HG03354 (cell line): ENCODE data around the gene MPV17L2.

Experiments used
- ATAC-seq: cut with Tn5 transposase; IDR thresholded peaks from one replicate; pipeline ENCODE4 v1.9.1; 2021; ENCODE audit warnings: mild to moderate bottlenecking; ENCODE audit not compliant: unreplicated experiment, poor library complexity, severe bottlenecking

The MPV17L2 gene

DNA sequence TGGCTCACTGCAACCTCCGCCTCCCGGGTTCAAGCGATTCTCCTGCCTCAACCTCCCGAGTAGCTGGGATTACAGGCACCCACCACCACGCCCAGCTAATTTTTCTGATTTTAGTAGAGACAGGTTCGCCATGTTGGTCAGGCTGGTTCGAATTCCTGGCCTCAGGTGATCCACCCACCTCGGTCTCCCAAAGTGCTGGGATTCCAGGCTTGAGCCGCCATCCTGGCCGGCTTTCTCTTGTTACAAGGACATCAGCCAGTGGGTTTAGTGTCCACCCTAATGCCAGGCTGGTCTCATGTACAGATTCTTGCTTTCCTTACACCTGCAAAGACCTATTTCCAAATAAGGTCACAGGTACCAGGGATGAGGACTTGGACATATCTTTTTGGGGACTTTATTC, 33.2 kb upstream of the MPV17L2 start:
- no peak for ATAC-seq

GRCh38 chr19:18160493-18160970, 32.5 kb upstream of the MPV17L2 start:
- ATAC-seq = no peak

DNA sequence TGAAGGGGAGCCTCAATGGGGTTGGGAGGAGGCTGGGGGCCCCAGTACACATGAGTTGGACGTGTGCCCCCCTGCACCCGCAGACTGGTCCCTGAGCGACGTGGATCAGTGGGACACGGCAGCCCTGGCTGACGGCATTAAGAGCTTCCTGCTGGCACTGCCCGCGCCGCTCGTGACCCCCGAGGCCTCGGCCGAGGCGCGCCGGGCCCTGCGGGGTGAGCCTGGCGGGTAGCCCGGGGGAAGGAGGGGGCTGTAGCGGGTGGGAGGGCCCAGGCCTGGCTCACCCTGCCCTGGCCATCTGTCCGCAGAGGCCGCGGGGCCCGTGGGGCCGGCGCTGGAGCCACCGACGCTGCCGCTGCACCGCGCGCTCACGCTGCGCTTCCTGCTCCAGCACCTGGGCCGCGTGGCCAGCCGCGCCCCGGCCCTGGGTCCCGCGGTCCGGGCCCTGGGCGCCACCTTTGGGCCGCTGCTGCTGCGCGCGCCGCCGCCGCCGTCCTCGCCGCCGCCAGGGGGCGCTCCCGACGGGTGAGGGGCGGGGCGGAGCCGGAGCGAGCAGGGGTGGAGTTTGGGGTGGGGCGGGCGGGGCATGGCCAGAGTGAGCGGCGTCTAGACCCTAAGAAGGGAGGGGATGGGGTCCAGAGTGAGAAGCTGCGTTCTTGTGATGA, 31.9 kb upstream of the MPV17L2 start:
- peak; percentile 84 for ATAC-seq

- peak; percentile 20 for ATAC-seq
Observed at GRCh38 chr19:18161636-18162002, 31.4 kb upstream of the MPV17L2 start.

GRCh38 chr19:18164072-18164471, 28.9 kb upstream of the MPV17L2 start:
- ATAC-seq = no peak

DNA sequence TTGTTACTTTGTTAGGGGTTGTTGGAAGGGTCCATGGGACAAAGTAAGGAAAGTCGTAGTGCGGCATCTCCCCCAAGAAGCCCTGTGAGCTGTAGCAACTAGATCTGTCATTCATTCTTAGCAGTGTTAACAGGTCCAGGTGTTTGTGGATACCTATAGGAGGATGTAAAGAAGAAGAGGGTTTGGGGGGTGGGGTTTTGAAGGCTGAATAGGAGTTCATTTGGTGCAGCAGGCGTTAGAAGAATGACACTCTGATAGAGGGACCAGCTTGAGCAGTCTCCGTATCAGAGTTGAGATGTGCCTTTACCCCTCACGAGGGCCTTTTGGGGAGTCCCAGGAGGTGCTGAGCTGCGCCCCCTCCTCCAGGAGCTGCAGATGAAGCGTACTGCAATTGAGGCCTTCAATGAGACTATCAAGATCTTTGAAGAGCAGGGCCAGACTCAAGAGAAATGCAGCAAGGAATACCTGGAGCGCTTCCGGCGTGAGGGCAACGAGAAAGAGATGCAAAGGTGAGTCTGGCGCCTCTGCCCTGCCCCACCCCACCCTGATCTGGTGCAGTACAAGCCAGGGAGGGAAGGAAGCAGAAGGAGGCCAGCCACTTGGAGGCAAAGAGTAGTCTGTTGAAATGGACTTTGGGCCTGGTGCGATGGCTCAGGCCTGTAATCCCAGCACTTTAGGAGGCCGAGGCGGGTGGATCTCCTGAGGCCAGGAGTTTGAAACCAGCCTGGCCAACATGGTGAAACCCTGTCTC, 27.0 kb upstream of the MPV17L2 start:
- no peak for ATAC-seq

GRCh38 chr19:18167011-18167410, 26.0 kb upstream of the MPV17L2 start:
- ATAC-seq = no peak

DNA sequence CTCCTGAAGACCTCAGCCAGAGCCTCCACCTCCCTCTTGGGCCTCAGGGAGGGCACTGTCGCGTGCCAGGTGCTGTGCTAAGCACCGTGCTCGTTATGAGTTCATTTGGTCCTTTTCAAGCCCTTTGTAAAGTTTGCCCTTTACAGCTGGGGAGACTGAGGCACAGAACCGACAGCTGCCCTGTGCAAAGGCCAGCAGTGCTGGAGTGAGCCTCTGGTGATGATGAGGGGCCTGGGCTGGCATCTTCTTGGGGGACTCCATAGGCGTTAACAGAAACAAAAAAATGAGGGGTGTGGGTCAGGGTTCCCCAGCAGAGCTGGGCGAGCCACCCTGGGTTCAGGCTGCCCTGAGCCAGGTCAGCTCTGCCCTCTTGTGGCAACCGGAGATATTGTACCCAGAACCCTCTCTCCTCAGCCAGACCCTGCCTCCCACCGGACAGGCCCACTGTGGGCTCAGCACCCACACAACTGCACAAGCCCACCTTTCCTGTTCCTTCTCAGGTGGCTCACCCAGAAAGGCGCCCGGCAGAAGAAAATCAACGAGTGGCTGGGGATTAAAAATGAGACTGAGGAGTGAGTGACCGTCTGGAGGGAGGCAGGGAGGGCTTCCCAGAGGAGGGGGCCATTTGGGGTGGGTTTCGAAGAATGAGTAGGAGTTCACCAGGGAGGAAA, 24.9 kb upstream of the MPV17L2 start:
- peak; percentile 45 for ATAC-seq

GRCh38 chr19:18168673-18169381, 24.2 kb upstream of the MPV17L2 start:
- no peak for ATAC-seq

DNA sequence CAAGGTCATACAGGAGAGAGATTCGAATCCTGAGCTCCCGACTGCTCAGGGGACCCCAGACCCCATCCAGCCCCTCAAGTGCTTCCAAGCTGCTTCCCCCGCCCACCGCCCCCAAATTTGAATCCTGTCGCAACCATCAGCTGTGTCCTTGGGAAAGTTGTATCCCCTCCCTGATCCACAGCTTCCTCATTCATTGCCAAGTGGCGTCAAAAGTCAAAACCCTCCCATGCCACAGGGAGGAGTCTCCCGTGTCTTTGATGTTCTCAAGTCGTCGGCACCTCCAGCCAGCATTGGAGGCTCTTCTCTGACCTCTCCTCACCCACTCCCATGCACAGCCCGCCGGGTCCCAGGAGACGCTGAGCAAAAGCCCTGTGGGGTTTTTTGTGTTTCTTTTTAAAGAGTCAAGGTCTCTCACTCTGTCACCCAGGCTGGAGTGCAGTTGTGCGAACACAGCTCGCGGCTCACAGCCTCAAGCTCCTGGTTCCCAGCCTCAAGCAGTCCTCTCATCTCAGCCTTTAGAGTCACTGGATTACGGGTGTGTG, 22.2 kb upstream of the MPV17L2 start:
- no peak for ATAC-seq

DNA sequence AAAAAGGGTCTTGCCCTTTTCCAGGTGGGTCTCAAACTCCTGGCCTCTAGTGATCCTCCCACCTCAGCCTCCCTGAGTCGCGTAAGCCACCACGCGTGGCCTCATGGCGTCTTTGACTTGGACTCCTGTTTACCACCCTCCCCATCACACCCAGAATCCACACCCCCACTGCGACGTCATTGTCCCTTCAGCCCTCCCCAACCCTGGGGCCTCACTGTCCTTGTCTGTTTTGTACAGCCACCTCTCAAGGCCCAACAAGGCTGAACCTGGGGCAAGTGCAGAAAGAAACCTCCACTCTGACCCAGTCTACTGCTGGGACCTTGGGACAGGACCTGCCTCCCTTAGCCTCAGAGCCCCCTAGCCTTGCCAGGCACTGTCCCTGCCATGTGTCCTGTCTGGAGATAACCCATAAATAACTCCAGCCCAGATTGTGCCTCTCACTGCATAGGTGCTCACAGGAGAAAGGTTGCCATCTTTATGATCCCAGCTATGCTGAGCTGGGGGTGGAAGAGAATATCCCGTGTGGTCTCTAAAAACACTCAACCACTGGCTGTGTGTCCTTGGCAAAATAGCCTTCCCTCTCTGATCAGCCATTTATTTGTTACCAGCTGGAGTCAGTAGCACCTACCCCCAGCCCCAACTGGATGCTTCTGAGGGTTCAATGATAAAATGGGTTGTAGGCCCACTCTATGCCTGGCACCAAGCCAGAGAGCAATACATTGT, 21.3 kb upstream of the MPV17L2 start:
- no peak for ATAC-seq

DNA sequence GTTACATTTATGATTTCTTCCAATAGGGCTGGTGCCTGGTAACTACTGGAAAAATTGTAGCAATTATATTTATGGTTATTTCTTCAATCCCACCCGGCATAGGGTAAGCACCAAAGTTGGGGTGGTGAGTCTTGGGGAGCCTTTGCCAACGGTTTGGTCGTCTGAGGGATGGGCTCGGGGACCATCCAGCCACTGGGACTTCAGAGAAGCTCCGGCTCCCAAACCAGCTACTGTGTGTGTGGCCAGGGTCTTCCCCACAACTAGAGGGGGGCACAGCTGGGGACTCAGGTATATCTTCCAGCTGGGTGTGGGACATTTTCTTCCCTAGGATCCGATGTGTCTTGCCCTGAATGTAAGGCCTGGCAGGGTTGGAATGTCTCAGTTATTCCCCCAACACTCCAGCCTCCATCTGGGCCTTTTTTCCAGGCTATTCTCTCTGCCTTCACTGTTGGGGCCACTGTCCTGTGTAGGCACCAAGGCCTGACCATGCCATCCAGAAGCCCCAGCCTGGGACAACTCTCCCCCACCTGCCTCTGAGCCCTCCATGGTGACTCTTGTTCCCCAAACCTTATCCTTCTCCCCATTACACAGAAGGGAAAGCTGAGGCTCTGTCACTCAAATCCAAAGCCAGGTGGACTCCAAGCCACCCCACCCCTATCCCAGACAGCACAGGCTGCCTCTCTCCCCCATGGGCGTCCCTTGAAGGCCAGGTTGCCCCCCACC, 20.5 kb upstream of the MPV17L2 start:
- no peak for ATAC-seq

- ATAC-seq = peak; percentile 16
Observed at GRCh38 chr19:18173054-18173571, 19.9 kb upstream of the MPV17L2 start.

GRCh38 chr19:18173572-18174288, 19.3 kb upstream of the MPV17L2 start, which contains the start of gene IFI30:
IFI30 (plus strand) TSS chr19:18173813; CDS start chr19:18173842, 29 bp downstream.
- peak; percentile 56 for ATAC-seq

- ATAC-seq = no peak
Observed at GRCh38 chr19:18174983-18175382, 18.0 kb upstream of the MPV17L2 start.

GRCh38 chr19:18176367-18177310, 16.4 kb upstream of the MPV17L2 start:
- no peak for ATAC-seq

DNA sequence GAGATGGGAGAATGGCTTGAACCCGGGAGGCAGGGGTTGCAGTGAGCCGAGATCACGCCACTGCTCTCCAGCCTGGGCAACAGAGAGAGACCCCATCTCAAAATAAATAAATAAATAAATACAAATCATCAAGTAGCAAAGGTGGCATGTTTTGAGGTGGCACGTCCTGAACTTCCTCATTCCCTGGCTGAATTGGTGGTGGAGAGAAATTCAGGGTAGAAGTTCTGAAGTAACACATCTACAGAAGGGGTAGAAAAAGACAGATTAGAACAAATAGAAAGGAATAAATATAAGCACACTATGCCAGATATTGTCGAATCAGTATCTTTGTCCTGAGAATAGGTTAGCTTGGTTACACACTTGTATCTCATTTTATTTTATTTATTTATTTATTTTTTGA, 13.1 kb upstream of the MPV17L2 start:
- no peak for ATAC-seq
